ENCODE measurements around the gene SIN3A. TPM values are rescaled to one million over a fixed set of nuclear protein-coding genes. Genes with fewer than 3 reads are reported as not detected.

The SIN3A gene
- total and polyA plus RNA-seq, 2 donors (not counting 1 experiment from before 2014, with no cell fraction given): 23.0 to 27.2 TPM

GRCh38 chr15:75380773-75381172, 70.7 kb downstream of the SIN3A start:
- no peak for DNase-seq (ENCODE audit: low read depth in 2 of 2)
- Histone ChIP-seq H3K4me2 (ENCODE audit: extremely low read depth, insufficient read depth, low read length) (no peak overlapping the region), H3K36me3 (ENCODE audit: control insufficient read depth, insufficient read depth, low read length) (peaks cover 2% of the 10 kb centered on the region), H3K4me3 (replicated peaks in 1 of 4; ENCODE audit: control extremely low read depth in 1 of 4, insufficient read depth in 1 of 4, low read depth in 3 of 4, low read length in 4 of 4) (no peak overlapping the region), H3K27ac (ENCODE audit: insufficient read depth, low read length) (no peak overlapping the region), H3K79me2 (ENCODE audit: control insufficient read depth, insufficient read depth, low read length) (no peaks in the 10 kb centered on the region), H3K9me3 (ENCODE audit: control insufficient read depth, insufficient read depth, low read depth, low read length) (no peaks in the 10 kb centered on the region), H3K27me3 (ENCODE audit: control insufficient read depth, insufficient read depth, low read length) (no peaks in the 10 kb centered on the region), H3K4me1 (ENCODE audit: control insufficient read depth, extremely low read depth, insufficient read depth, low read length) (no peaks in the 10 kb centered on the region), H4K20me1 (ENCODE audit: control insufficient read depth, extremely low read depth, insufficient read depth, low read length) (no peaks in the 10 kb centered on the region), H2AFZ (ENCODE audit: low read length) (no peak overlapping the region), H3K9ac (ENCODE audit: insufficient read depth, low read length) (no peak overlapping the region)
- TF ChIP-seq EZH2 (IDR thresholded peaks at IDR 0.05; ENCODE audit: low read length, missing control alignments) (no peak), CTCF (conservative IDR thresholded peaks at IDR 0.05 in 1 of 2, IDR thresholded peaks at IDR 0.05 in 1 of 2; ENCODE audit: low read depth in 1 of 2, low read length in 2 of 2) (no peak)

DNA sequence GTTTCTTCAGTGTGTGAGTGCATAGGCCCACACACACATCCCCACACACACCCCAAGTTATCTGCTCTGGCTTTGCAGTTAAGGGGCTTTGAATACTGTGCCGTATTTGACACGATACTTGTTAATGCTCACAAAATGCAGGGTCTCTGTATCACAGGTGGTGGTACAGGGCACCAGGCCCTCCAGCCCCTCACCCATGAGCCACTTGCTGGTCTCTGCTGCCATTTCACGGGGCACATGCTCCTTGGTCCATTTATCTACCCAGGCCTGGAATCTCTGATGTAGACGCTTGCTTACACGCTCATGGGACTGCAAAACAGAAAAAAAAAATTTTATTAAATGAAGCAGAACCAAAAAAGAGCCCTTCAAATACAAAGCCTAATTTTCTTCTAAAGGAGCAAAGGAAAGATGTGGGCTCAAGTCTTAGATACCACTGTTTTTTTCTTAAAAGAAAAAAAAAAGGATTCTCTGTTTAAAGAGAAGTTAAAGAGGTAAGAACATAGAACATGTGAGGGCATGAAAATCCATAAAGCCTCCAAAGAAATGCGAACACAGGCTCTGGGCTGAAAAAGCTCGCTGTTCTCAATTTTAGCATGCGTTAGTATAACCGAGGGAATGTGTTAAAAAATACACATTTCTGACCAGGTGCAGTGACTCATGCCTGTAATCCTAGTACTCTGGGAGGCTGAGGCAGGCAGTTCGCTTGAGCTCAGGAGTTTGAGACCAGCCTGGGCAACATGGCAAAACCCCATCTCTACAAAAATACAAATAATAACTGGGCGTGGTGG, 79.4 kb downstream of the SIN3A start:
- H3K9me3 ChIP-seq (ENCODE audit: control insufficient read depth, insufficient read depth, low read depth, low read length): no peaks in the 10 kb centered on the region
- peaks cover 4% of the 10 kb centered on the region for H3K36me3 ChIP-seq (ENCODE audit: control insufficient read depth, insufficient read depth, low read length)
- H3K9ac ChIP-seq (ENCODE audit: insufficient read depth, low read length): no peak overlapping the region
- DNase-seq (ENCODE audit: low read depth in 2 of 2): no peak
- no peak overlapping the region for H3K4me3 ChIP-seq (replicated peaks in 1 of 4; ENCODE audit: control extremely low read depth in 1 of 4, insufficient read depth in 1 of 4, low read depth in 3 of 4, low read length in 4 of 4)
- no peak overlapping the region for H3K27ac ChIP-seq (ENCODE audit: insufficient read depth, low read length)
- TF ChIP-seq EZH2 (IDR thresholded peaks at IDR 0.05; ENCODE audit: low read length, missing control alignments): no peak
- no peak for TF ChIP-seq CTCF (conservative IDR thresholded peaks at IDR 0.05 in 1 of 2, IDR thresholded peaks at IDR 0.05 in 1 of 2; ENCODE audit: low read depth in 1 of 2, low read length in 2 of 2)
- no peak overlapping the region for H2AFZ ChIP-seq (ENCODE audit: low read length)
- H3K4me2 ChIP-seq (ENCODE audit: extremely low read depth, insufficient read depth, low read length): no peak overlapping the region
- H3K4me1 ChIP-seq (ENCODE audit: control insufficient read depth, extremely low read depth, insufficient read depth, low read length): peaks cover 9% of the 10 kb centered on the region
- H4K20me1 ChIP-seq (ENCODE audit: control insufficient read depth, extremely low read depth, insufficient read depth, low read length): no peaks in the 10 kb centered on the region
- peaks cover 6% of the 10 kb centered on the region for H3K79me2 ChIP-seq (ENCODE audit: control insufficient read depth, insufficient read depth, low read length)
- H3K27me3 ChIP-seq (ENCODE audit: control insufficient read depth, insufficient read depth, low read length): no peaks in the 10 kb centered on the region

GRCh38 chr15:75371486-75371885, 80.0 kb downstream of the SIN3A start:
- H3K79me2 ChIP-seq (ENCODE audit: control insufficient read depth, insufficient read depth, low read length): peaks cover 8% of the 10 kb centered on the region
- DNase-seq (ENCODE audit: low read depth in 2 of 2): no peak

More at GRCh38 chr15:75371486-75371885, 80.0 kb downstream of the SIN3A start:
- H3K4me2 ChIP-seq (ENCODE audit: extremely low read depth, insufficient read depth, low read length): no peak overlapping the region
- no peak overlapping the region for H3K9ac ChIP-seq (ENCODE audit: insufficient read depth, low read length)
- TF ChIP-seq CTCF (conservative IDR thresholded peaks at IDR 0.05 in 1 of 2, IDR thresholded peaks at IDR 0.05 in 1 of 2; ENCODE audit: low read depth in 1 of 2, low read length in 2 of 2) (no peak), EZH2 (IDR thresholded peaks at IDR 0.05; ENCODE audit: low read length, missing control alignments) (no peak)
- no peak overlapping the region for H3K27ac ChIP-seq (ENCODE audit: insufficient read depth, low read length)
- no peaks in the 10 kb centered on the region for H3K27me3 ChIP-seq (ENCODE audit: control insufficient read depth, insufficient read depth, low read length)
- H3K4me3 ChIP-seq (replicated peaks in 1 of 4; ENCODE audit: control extremely low read depth in 1 of 4, insufficient read depth in 1 of 4, low read depth in 3 of 4, low read length in 4 of 4): no peak overlapping the region
- peaks cover 9% of the 10 kb centered on the region for H3K4me1 ChIP-seq (ENCODE audit: control insufficient read depth, extremely low read depth, insufficient read depth, low read length)
- H2AFZ ChIP-seq (ENCODE audit: low read length): no peak overlapping the region
- H4K20me1 ChIP-seq (ENCODE audit: control insufficient read depth, extremely low read depth, insufficient read depth, low read length): no peaks in the 10 kb centered on the region
- H3K9me3 ChIP-seq (ENCODE audit: control insufficient read depth, insufficient read depth, low read depth, low read length): no peaks in the 10 kb centered on the region
- H3K36me3 ChIP-seq (ENCODE audit: control insufficient read depth, insufficient read depth, low read length): peaks cover 8% of the 10 kb centered on the region
